CD4-positive, alpha-beta T cell (primary cell): ENCODE measurements around the gene NISCH. TPM values are rescaled to one million over a fixed set of nuclear protein-coding genes. Genes with fewer than 3 reads are reported as not detected.

Experiments
- ATAC-seq: fragments of 200-7000 bp; cut with Tn5 transposase; one replicate; pipeline ENCODE4 v1.10.0; 2022; ENCODE audit warnings: mild to moderate bottlenecking; ENCODE audit not compliant: poor library complexity
- CTCF ChIA-PET: fragments of 350-600 bp; sonication (Branson Sonifier 250); formaldehyde crosslinking; loops from one replicate; lab custom pipeline; 2021; ENCODE audit warnings: antibody characterized with exemption, inconsistent platforms; lab: Charles Lee
- POLR2A ChIA-PET: fragments of 350-600 bp; sonication (Branson Sonifier 250); formaldehyde crosslinking; loops from one replicate; lab custom pipeline; 2021; ENCODE audit warnings: antibody characterized with exemption, inconsistent platforms; lab: Charles Lee
- DNase-seq, 14 experiments: peaks; one replicate each; pipeline ENCODE4 v3.0.0-alpha.2; 2013 to 2020; ENCODE audit warnings: mixed read lengths in 2 of 14
- H3K27ac ChIP-seq, 2 donors: one replicate each; pipeline versions ENCODE4 v1.5.1 to v1.7.0; 2013; ENCODE audit warnings: low read length in 2 of 2, low read depth in 1 of 2, mild to moderate bottlenecking in 1 of 2
- H3K27me3 ChIP-seq, 2 experiments: 1 replicate in 1 of 2; 2 replicates in 1 of 2; pipeline versions ENCODE4 v1.6.1 to v1.7.0; 2013; ENCODE audit warnings: low read length in 2 of 2, control low read depth in 1 of 2, mild to moderate bottlenecking in 1 of 2, moderate library complexity in 1 of 2; ENCODE audit not compliant: insufficient read depth in 2 of 2, control insufficient read depth in 1 of 2
- H3K36me3 ChIP-seq: one replicate; pipeline ENCODE4 v1.6.1; 2013; ENCODE audit warnings: low read length, control low read depth; ENCODE audit not compliant: insufficient read depth
- H3K4me1 ChIP-seq: one replicate; pipeline ENCODE4 v1.6.1; 2013; ENCODE audit warnings: low read length, control low read depth; ENCODE audit not compliant: insufficient read depth
- H3K4me3 ChIP-seq: one replicate; pipeline ENCODE4 v1.5.1; 2013; ENCODE audit warnings: mild to moderate bottlenecking, low read length, moderate library complexity
- H3K9me3 ChIP-seq, 2 experiments: 1 replicate in 1 of 2; 2 replicates in 1 of 2; pipeline versions ENCODE4 v1.6.1 to v1.7.0; 2013; ENCODE audit warnings: low read length in 2 of 2, mild to moderate bottlenecking in 2 of 2, control low read depth in 1 of 2, moderate library complexity in 1 of 2; ENCODE audit not compliant: control insufficient read depth in 1 of 2, insufficient read depth in 1 of 2
- H3K27ac Mint-ChIP-seq: one replicate; pipeline ENCODE4 v1.8.0; 2020; ENCODE audit warnings: mixed read lengths
- H3K27me3 Mint-ChIP-seq: one replicate; pipeline ENCODE4 v1.8.0; 2021; ENCODE audit warnings: mixed read lengths
- H3K36me3 Mint-ChIP-seq: one replicate; pipeline ENCODE4 v1.8.0; 2021; ENCODE audit warnings: low read depth, mixed read lengths
- H3K4me1 Mint-ChIP-seq: one replicate; pipeline ENCODE4 v1.8.0; 2021; ENCODE audit warnings: low read depth, mixed read lengths
- H3K4me3 Mint-ChIP-seq: one replicate; pipeline ENCODE4 v1.8.0; 2020; ENCODE audit warnings: mild to moderate bottlenecking, mixed read lengths
- H3K9me3 Mint-ChIP-seq: one replicate; pipeline ENCODE4 v1.8.0; 2020; ENCODE audit warnings: mixed read lengths
- intact Hi-C, 2 experiments: fragments of 100-400 bp; cut with DNase I in 1 of 2; cut with micrococcal nuclease in 1 of 2; formaldehyde crosslinking; loops; one replicate each; pipeline versions ENCODE4 v1.15.1 to v1.9.0; 2023 to 2025; cut with DNase I, micrococcal nuclease
- total RNA-seq, 174 experiments: library from RNA in 2 of 174; stranded (reverse) in 2 of 174; gene quantifications; one replicate each; pipeline ENCODE4 v1.2.3 and lab custom pipeline; 2021 to 2026
- TF ChIP-seq, protein P1 (sequence below): fragments of 200-600 bp; IDR thresholded peaks from one replicate; pipeline ENCODE4 v1.8.0; 2022; ENCODE audit warnings: antibody characterized with exemption, mild to moderate bottlenecking

The NISCH gene
- total RNA-seq, 2 experiments from 2014 or later, result 160 to 163 TPM

DNA sequence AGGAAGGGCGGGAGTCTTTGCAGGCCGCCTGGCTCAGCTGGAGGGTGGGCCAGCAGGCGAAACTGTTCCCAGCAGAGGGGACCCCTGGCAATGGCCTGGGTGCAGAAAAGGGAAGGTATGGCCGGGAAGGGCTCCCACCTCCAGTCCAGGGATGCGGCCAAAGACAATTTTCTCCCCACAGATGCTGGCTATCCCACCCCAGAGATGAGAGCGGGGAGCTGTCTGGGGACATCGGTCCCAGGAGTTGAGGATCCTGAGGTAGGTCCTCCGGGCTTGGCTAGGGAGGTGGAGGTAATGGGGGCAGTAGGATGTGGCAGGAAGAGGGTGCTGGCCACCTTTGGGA, 12.2 kb upstream of the NISCH start:
- Mint-ChIP-seq H3K4me1 (peaks cover 14% of the 10 kb centered on the region), H3K27ac (no peak overlapping the region), H3K4me3 (no peak overlapping the region), H3K27me3 (no peaks in the 10 kb centered on the region), H3K9me3 (no peaks in the 10 kb centered on the region), H3K36me3 (no peaks in the 10 kb centered on the region)
- DNase-seq (no peak), ATAC-seq (no peak)
- H3K4me3 ChIP-seq, result no peak overlapping the region
- intact Hi-C loops, result loop anchor here in 1 of 2 experiments (10.0 kb wide), 1 partner anchor 158 kb away; the partner anchor contains the start of gene GLYCTK
- TF ChIP-seq, protein P1, sequence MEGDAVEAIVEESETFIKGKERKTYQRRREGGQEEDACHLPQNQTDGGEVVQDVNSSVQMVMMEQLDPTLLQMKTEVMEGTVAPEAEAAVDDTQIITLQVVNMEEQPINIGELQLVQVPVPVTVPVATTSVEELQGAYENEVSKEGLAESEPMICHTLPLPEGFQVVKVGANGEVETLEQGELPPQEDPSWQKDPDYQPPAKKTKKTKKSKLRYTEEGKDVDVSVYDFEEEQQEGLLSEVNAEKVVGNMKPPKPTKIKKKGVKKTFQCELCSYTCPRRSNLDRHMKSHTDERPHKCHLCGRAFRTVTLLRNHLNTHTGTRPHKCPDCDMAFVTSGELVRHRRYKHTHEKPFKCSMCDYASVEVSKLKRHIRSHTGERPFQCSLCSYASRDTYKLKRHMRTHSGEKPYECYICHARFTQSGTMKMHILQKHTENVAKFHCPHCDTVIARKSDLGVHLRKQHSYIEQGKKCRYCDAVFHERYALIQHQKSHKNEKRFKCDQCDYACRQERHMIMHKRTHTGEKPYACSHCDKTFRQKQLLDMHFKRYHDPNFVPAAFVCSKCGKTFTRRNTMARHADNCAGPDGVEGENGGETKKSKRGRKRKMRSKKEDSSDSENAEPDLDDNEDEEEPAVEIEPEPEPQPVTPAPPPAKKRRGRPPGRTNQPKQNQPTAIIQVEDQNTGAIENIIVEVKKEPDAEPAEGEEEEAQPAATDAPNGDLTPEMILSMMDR, result no peak
- ChIA-PET CTCF (no interaction called here), POLR2A (no interaction called here)
- H3K4me1 ChIP-seq, result peaks cover 28% of the 10 kb centered on the region
- H3K27ac ChIP-seq, result no peak overlapping the region
- H3K27me3 ChIP-seq, result no peaks in the 10 kb centered on the region
- no peaks in the 10 kb centered on the region for H3K9me3 ChIP-seq
- no peaks in the 10 kb centered on the region for H3K36me3 ChIP-seq

GRCh38 chr3:52443791-52444687, 11.4 kb upstream of the NISCH start:
- Histone ChIP-seq H3K4me3 (peak overlapping the region; percentile 29), H3K27me3 (no peaks in the 10 kb centered on the region), H3K4me1 (peaks cover 28% of the 10 kb centered on the region), H3K9me3 (no peaks in the 10 kb centered on the region), H3K27ac (no peak overlapping the region), H3K36me3 (no peaks in the 10 kb centered on the region)
- intact Hi-C loops, result loop anchor here in 1 of 2 experiments (10.0 kb wide), 1 partner anchor 159 kb away; the partner anchor contains the start of gene GLYCTK
- ATAC-seq, result no peak
- no peak for DNase-seq
- Mint-ChIP-seq H3K27ac (no peak overlapping the region), H3K36me3 (no peaks in the 10 kb centered on the region), H3K27me3 (no peaks in the 10 kb centered on the region), H3K4me3 (no peak overlapping the region), H3K4me1 (peaks cover 14% of the 10 kb centered on the region), H3K9me3 (no peaks in the 10 kb centered on the region)
- ChIA-PET CTCF (no interaction called here), POLR2A (no interaction called here)
- TF ChIP-seq, protein P1, result no peak

GRCh38 chr3:52444860-52445793, 10.3 kb upstream of the NISCH start, which contains the start of gene SEMA3G:
TSS of gene SEMA3G (minus strand) at chr3:52445103. CDS start at chr3:52445027, 76 bp downstream.
- ATAC-seq, result peak; percentile 96
- Histone ChIP-seq H3K27ac (no peak within 1 kb of the TSS), H3K4me3 (peak within 1 kb of the TSS; percentile 29), H3K9me3 (no peaks in the 10 kb centered on the region), H3K36me3 (no peaks in the 10 kb centered on the region), H3K27me3 (no peaks in the 10 kb centered on the region), H3K4me1 (peaks cover 28% of the 10 kb centered on the region)
- no peaks in the 10 kb centered on the region for H3K27me3 Mint-ChIP-seq
- CTCF ChIA-PET, result interaction anchor here (1.1 to 1.4 kb wide), 2 partner anchors 9 to 17 kb away, joined by 3 to 5 read pairs; no protein-coding TSS in a partner anchor
- peak; percentile 55 to 86 (median 70) for DNase-seq
- H3K27ac Mint-ChIP-seq, result no peak within 1 kb of the TSS
- H3K36me3 Mint-ChIP-seq, result no peaks in the 10 kb centered on the region
- intact Hi-C loops, result loop anchor here (5.0 to 10.0 kb wide), 3 partner anchors 153 to 223 kb away; partner anchors contain the start of gene GLYCTK (in 1 of the 2)
- TF ChIP-seq, protein P1, result peak; percentile 32
- H3K4me3 Mint-ChIP-seq, result no peak within 1 kb of the TSS
- H3K9me3 Mint-ChIP-seq, result no peaks in the 10 kb centered on the region
- POLR2A ChIA-PET, result interaction anchor here (0.9 to 2.3 kb wide), 2 partner anchors 33 to 106 kb away, joined by 3 to 11 read pairs; no protein-coding TSS in a partner anchor
- H3K4me1 Mint-ChIP-seq, result peaks cover 14% of the 10 kb centered on the region
